ENCODE results near the gene KRT81.
A peak's percentile ranks its signal among the peaks of the same experiment; 100 is the strongest.
"Not testable (repeated sequence)": the region's sequence is repeated elsewhere in the genome, so short reads cannot be mapped to it uniquely, and the experiment has no call there.

The KRT81 gene

GRCh38 chr12:52253391-52254179 lies 37.7 kb downstream of the KRT81 start:
- DNase-seq (ENCODE audit: low spot score), result no peak

GRCh38 chr12:52252728-52253343 lies 38.5 kb downstream of the KRT81 start:
- no peak for DNase-seq (ENCODE audit: low spot score)

GRCh38 chr12:52252175-52252615 lies 39.1 kb downstream of the KRT81 start:
- DNase-seq (ENCODE audit: low spot score), result not testable (repeated sequence)

- DNase-seq (ENCODE audit: low spot score), result no peak
These were observed 39.8 kb downstream of the KRT81 start for GRCh38 chr12:52251367-52252051.

- DNase-seq (ENCODE audit: low spot score), result peak; percentile 80
These were observed 41.0 kb downstream of the KRT81 start for GRCh38 chr12:52250048-52250990.

GRCh38 chr12:52249511-52250047 lies 41.8 kb downstream of the KRT81 start:
- DNase-seq (ENCODE audit: low spot score), result no peak

GRCh38 chr12:52248541-52249461 lies 42.5 kb downstream of the KRT81 start:
- DNase-seq (ENCODE audit: low spot score), result no peak

GRCh38 chr12:52247622-52248540 lies 43.5 kb downstream of the KRT81 start:
- DNase-seq (ENCODE audit: low spot score), result no peak

GRCh38 chr12:52246720-52247621 lies 44.4 kb downstream of the KRT81 start:
- DNase-seq (ENCODE audit: low spot score), result no peak

GRCh38 chr12:52245962-52246569 lies 45.3 kb downstream of the KRT81 start:
- DNase-seq (ENCODE audit: low spot score), result no peak

GRCh38 chr12:52245259-52245961 lies 45.9 kb downstream of the KRT81 start:
- DNase-seq (ENCODE audit: low spot score), result no peak

GRCh38 chr12:52244615-52244994 lies 46.7 kb downstream of the KRT81 start:
- no peak for DNase-seq (ENCODE audit: low spot score)

GRCh38 chr12:52243856-52244614 lies 47.3 kb downstream of the KRT81 start:
- DNase-seq (ENCODE audit: low spot score), result no peak

GRCh38 chr12:52243259-52243855 lies 48.0 kb downstream of the KRT81 start:
- no peak for DNase-seq (ENCODE audit: low spot score)

GRCh38 chr12:52242442-52243258 lies 48.7 kb downstream of the KRT81 start:
- DNase-seq (ENCODE audit: low spot score), result no peak

Measured in ecto neural progenitor cell (in vitro differentiated cells).